Right lobe of liver (tissue), 6 donors: Measurements from ENCODE around the gene SOX18. TPM values are rescaled to one million over a fixed set of nuclear protein-coding genes. Genes with fewer than 3 reads are reported as not detected.
"Not testable (repeated sequence)": the region's sequence is repeated elsewhere in the genome, so short reads cannot be mapped to it uniquely, and the experiment has no call there.

Experiments used
- ATAC-seq, 4 donors: fragments of 200-7000 bp; cut with Tn5 transposase; one replicate each; pipeline ENCODE4 v1.9.1; 2020; ENCODE audit warnings: mild to moderate bottlenecking in 4 of 4, moderate library complexity in 4 of 4
- DNase-seq, 3 donors: peaks; one replicate each; pipeline ENCODE4 v3.0.0-alpha.2; 2020
- H3K27ac ChIP-seq, 3 donors: fragments of 200-600 bp; one replicate each; pipeline ENCODE4 v1.8.0; 2022
- H3K27me3 ChIP-seq, 2 donors: fragments of 200-600 bp; one replicate each; pipeline ENCODE4 v1.8.0; 2022
- H3K36me3 ChIP-seq, 4 donors: fragments of 200-600 bp; sonication (generic) in 1 of 4; one replicate each; pipeline versions ENCODE4 v1.5.1 to v1.8.0; 2017 to 2022; ENCODE audit warnings: control low read depth in 1 of 4
- H3K4me1 ChIP-seq, 4 donors: fragments of 200-600 bp; sonication (generic) in 1 of 4; one replicate each; pipeline versions ENCODE4 v1.5.1 to v1.8.0; 2017 to 2022; ENCODE audit warnings: control low read depth in 1 of 4
- H3K4me3 ChIP-seq, 3 donors: fragments of 200-600 bp; one replicate each; pipeline ENCODE4 v1.8.0; 2022
- H3K9me3 ChIP-seq, 4 donors: fragments of 200-600 bp; sonication (generic) in 1 of 4; one replicate each; pipeline versions ENCODE4 v1.5.1 to v1.8.0; 2017 to 2022; ENCODE audit warnings: control low read depth in 1 of 4
- CTCF ChIP-seq, 4 donors: fragments of 200-600 bp in 3 of 4; fragments of 450-650 bp in 1 of 4; IDR thresholded peaks; one replicate each; pipeline versions ENCODE4 v1.5.1 to v1.8.0; 2016 to 2022; ENCODE audit warnings: antibody characterized with exemption in 4 of 4, mild to moderate bottlenecking in 2 of 4
- POLR2A ChIP-seq: fragments of 450-650 bp; IDR thresholded peaks from one replicate; pipeline ENCODE4 v1.6.1; 2017; ENCODE audit warnings: antibody characterized with exemption, mild to moderate bottlenecking
- WGBS: methylation state at CpG from one replicate; pipeline ENCODE4 v1.1.6; 2018; ENCODE audit warnings: low coverage, low lambda C conversion rate; ENCODE audit not compliant: insufficient coverage; ENCODE audit errors: missing lambda C conversion rate; 5-methylcytosine and 5-hydroxymethylcytosine counted together
- intact Hi-C, 2 donors: fragments of 100-400 bp; cut with DNase I; formaldehyde crosslinking; loops; one replicate each; pipeline versions ENCODE4 v1.11.2 to v1.14.1; 2022
- total RNA-seq, 6 experiments: library from RNA; depleted of rRNA in 2 of 6; stranded (reverse); fragments of >200 nt in 2 of 6; fragmentation: NEBNext Ultra II Directional in 3 of 6; extraction: Animal tissue kit (Norgen Biotek cat#: 25700) in 3 of 6; gene quantifications; one replicate each; pipeline versions ENCODE4 v1.1.0 to v1.2.4, GENCODE V29; 2016 to 2023
- donor health status: DM: no; HTN: yes; CAD: no.
- donor health status: DM: no; HTN: no; CAD: no.
- donor health status: DM: no; HTN: no; CAD: no.
- donor health status: DM: no; HTN: yes; CAD: no.
- donor health status: DM: no; HTN: yes; CAD: no.

Gene SOX18
- total RNA-seq, 6 experiments from 2014 or later, result 4.1 to 7.8 (median 5.6) TPM

DNA sequence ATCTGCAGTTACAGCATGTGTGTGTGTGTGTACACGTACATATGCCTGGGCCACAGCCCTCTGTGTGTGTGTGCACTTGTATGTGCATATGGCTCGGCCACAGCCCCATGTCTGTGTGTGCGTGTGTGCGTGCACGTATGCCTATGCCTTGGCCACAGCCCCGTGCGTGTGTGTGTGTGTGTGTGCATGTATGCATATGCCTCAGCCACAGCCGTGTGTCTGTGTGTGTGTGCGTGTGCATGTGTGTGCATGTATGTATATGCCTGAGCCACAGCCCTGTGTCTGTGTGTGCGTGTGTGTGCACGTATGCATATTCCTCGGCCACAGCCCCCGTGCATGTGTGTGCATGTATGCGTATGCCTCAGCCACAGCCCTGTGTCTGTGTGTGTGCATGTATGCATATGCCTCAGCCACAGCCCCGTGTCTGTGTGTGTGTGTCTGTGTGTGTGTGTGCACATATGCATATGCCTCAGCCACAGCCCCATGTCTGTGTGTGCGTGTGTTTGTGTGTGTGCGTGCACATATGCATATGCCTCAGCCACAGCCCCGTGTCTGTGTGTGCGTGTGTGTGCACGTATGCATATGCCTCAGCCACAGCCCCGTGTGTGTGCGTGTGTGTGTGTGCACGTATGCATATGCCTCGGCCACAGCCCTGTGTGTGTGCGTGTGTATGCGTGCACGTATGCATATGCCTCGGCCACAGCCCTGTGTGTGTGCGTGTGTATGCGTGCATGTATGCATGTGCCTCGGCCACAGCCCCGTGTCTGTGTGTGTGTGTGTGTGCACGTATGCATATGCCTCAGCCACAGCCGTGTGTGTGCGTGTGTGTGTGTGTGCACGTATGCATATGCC is 28.1 kb downstream of the SOX18 start:
- peaks cover 0 to 28% (median 13%) of the 10 kb centered on the region in 4 donors for H3K4me1 ChIP-seq
- WGBS, result 93% methylated on average over 3 of the region's 36 CpGs
- no peaks in the 10 kb centered on the region for H3K9me3 ChIP-seq
- intact Hi-C loops, result no loop called here
- no peak overlapping the region for H3K27ac ChIP-seq
- ATAC-seq (no peak), DNase-seq (no peak)
- H3K27me3 ChIP-seq, result no peaks in the 10 kb centered on the region
- TF ChIP-seq CTCF (IDR thresholded peaks at IDR 0.05) (no peak), POLR2A (no peak)
- H3K4me3 ChIP-seq, result no peak overlapping the region
- peaks cover 0 to 65% (median 18%) of the 10 kb centered on the region in 4 donors for H3K36me3 ChIP-seq

- Histone ChIP-seq H3K27ac (no peak overlapping the region), H3K4me3 (no peak overlapping the region), H3K36me3 (peaks cover 0 to 76% (median 26%) of the 10 kb centered on the region in 4 donors), H3K4me1 (no peaks in the 10 kb centered on the region), H3K27me3 (no peaks in the 10 kb centered on the region), H3K9me3 (no peaks in the 10 kb centered on the region)
- intact Hi-C loops, result no loop called here
- TF ChIP-seq CTCF (IDR thresholded peaks at IDR 0.05) (no peak), POLR2A (no peak)
- WGBS, result 100% methylated on average over 2 of the region's 2 CpGs
- no peak for ATAC-seq
- no peak for DNase-seq
These were observed 33.8 kb downstream of the SOX18 start for GRCh38 chr20:64015635-64016034.

DNA sequence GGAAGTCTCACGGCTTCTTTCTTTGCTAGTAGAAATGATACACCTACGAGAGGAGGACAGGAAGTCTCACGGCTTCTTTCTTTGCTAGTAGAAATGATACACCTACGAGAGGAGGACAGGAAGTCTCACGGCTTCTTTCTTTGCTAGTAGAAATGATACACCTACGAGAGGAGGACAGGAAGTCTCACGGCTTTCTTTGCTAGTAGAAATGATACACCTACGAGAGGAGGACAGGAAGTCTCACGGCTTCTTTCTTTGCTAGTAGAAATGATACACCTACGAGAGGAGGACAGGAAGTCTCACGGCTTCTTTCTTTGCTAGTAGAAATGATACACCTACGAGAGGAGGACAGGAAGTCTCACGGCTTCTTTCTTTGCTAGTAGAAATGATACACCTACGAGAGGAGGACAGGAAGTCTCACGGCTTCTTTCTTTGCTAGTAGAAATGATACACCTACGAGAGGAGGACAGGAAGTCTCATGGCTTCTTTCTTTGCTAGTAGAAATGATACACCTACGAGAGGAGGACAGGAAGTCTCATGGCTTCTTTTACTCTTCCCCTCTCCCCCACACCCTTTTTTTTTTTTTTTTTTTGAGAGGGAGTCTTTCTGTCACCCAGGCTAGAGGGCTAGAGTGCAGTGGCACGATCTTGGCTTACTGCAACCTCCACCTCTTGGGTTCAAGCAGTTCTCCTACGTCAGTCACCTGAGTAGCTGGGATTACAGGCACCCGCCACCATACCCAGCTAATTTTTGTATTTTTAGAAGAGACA is 36.9 kb downstream of the SOX18 start:
- H3K27ac ChIP-seq, H3K4me3 ChIP-seq, DNase-seq, H3K27me3 ChIP-seq, H3K4me1 ChIP-seq, H3K9me3 ChIP-seq, ATAC-seq, intact Hi-C loops: not testable (repeated sequence)
- H3K36me3 ChIP-seq, result peaks cover 0 to 73% (median 23%) of the 10 kb centered on the region in 4 donors
- WGBS, result 80% methylated on average over 9 of the region's 20 CpGs

DNA sequence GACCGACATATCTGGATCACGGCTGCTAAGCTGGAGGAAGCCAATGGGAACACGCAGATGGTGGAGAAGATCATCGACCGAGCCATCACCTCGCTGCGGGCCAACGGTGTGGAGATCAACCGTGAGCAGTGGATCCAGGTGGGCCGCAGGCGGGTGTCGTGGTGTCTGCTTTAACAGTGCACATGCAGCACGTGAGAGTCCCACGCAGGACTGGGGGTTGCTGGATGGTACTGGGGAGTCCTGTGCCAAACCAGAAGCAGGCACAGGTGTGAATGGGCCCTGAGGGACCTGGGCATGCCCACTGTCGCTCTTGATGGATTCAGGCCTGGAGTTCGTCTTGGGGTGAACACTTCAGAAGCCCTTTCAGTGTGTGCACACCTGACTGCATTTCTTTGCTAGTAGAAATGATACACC is 38.1 kb downstream of the SOX18 start:
- WGBS, result 97% methylated on average over 11 of the region's 16 CpGs
- TF ChIP-seq POLR2A, result no peak
- TF ChIP-seq CTCF (IDR thresholded peaks at IDR 0.05), result no peak
- Histone ChIP-seq H3K4me3 (no peak overlapping the region), H3K36me3 (peaks cover 0 to 63% (median 21%) of the 10 kb centered on the region in 4 donors), H3K9me3 (no peaks in the 10 kb centered on the region), H3K27me3 (no peaks in the 10 kb centered on the region), H3K27ac (no peak overlapping the region), H3K4me1 (no peaks in the 10 kb centered on the region)
- ATAC-seq (no peak), DNase-seq (no peak)
- intact Hi-C loops, result no loop called here

DNA sequence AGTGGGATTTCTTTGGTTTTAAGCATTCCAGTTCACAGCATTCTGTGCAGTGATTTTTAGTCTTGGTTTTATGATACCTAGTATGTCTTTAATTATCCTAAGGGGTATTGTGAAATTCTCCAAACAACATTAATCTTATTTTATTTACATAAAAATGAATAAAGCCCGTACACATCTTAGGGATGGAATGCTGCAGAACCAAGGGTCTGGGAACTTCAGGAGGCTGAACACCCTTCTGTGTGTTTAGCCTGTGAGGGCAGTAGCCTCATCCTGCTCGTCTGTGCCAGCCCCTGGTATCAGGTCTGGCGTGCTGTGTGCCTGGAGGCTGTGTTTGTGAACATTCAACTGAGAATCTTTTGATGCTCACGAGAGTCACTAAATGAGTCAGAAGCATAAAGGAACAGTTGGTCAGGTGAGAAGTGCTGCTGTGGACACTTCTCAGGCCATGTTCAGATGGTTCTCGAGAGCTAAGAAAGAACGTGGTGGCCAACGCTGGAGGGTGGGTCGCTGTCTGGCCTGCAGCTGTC is 38.7 kb downstream of the SOX18 start:
- Histone ChIP-seq H3K4me1 (no peaks in the 10 kb centered on the region), H3K27ac (no peak overlapping the region), H3K36me3 (peaks cover 0 to 57% (median 20%) of the 10 kb centered on the region in 4 donors), H3K27me3 (no peaks in the 10 kb centered on the region), H3K4me3 (no peak overlapping the region), H3K9me3 (no peaks in the 10 kb centered on the region)
- 72% methylated on average over 6 of the region's 8 CpGs for WGBS
- intact Hi-C loops, result no loop called here
- DNase-seq, result no peak
- ATAC-seq, result peak in 1 of 4 donors; percentile 17
- TF ChIP-seq CTCF (IDR thresholded peaks at IDR 0.05) (no peak), POLR2A (no peak)
